22Rv1 (cell line): Measurements from ENCODE around the gene CCDC40.

ENCODE experiments used
- ZFX ChIP-seq: fragments of 450-650 bp; IDR thresholded peaks from 2 replicates; pipeline ENCODE4 v1.6.1; 2017; ENCODE audit warnings: antibody characterized with exemption, borderline replicate concordance
- TF ChIP-seq, protein P1 (sequence below): fragments of 450-650 bp; IDR thresholded peaks from 2 replicates; pipeline ENCODE4 v1.5.1; 2017; ENCODE audit warnings: mild to moderate bottlenecking

DNA sequence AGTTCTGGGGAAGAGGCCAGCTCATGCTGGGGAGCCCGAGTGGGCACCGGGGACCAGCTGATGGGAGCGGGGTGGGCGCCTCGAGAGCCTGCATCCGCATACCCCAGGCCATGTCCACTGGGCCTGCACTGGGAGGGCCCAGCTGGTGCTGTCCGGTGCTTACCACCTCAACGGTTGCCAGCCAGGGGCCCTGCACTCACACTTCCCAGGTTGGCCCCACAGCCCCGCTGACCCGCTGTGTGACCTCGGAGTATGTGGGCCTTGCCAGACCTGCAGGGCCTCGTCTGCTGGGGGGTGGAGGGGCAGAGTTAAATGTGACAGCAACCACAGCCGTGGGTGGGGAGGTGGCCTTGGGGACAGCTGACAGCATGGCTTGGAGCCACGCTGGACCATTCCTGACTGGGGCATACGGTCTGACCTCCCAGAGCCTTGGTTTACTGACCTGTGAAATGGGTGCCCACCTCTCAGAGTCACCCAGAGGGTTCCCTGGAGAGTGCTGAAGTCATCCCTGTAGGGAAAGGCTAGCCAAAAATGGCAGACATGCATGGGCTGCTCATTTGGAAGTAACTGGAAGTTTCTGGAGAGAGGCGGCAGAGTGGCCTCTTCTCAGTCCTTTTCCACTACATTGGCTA is 59.5 kb downstream of the CCDC40 start:
- TF ChIP-seq, protein P1, sequence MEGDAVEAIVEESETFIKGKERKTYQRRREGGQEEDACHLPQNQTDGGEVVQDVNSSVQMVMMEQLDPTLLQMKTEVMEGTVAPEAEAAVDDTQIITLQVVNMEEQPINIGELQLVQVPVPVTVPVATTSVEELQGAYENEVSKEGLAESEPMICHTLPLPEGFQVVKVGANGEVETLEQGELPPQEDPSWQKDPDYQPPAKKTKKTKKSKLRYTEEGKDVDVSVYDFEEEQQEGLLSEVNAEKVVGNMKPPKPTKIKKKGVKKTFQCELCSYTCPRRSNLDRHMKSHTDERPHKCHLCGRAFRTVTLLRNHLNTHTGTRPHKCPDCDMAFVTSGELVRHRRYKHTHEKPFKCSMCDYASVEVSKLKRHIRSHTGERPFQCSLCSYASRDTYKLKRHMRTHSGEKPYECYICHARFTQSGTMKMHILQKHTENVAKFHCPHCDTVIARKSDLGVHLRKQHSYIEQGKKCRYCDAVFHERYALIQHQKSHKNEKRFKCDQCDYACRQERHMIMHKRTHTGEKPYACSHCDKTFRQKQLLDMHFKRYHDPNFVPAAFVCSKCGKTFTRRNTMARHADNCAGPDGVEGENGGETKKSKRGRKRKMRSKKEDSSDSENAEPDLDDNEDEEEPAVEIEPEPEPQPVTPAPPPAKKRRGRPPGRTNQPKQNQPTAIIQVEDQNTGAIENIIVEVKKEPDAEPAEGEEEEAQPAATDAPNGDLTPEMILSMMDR = no peak
- no peak for TF ChIP-seq ZFX
